IPS DF 6.9 (cell line): ENCODE results near the gene RTP3.

Source experiments
- DNase-seq: peaks from one replicate; pipeline ENCODE4 v3.0.0-alpha.2; 2013; ENCODE audit warnings: low read depth, low spot score
- H3K27ac ChIP-seq: one replicate; pipeline ENCODE4 v1.5.1; 2013; ENCODE audit warnings: low read length, control low read depth
- H3K27me3 ChIP-seq: 2 replicates; pipeline ENCODE4 v1.6.1; 2013; ENCODE audit warnings: mild to moderate bottlenecking, low read length; ENCODE audit not compliant: control insufficient read depth, insufficient read depth
- H3K36me3 ChIP-seq: 2 replicates; pipeline ENCODE4 v1.6.1; 2013; ENCODE audit warnings: low read length; ENCODE audit not compliant: control insufficient read depth, insufficient read depth
- H3K4me1 ChIP-seq: 2 replicates; pipeline ENCODE4 v1.6.1; 2013; ENCODE audit warnings: low read length; ENCODE audit not compliant: control insufficient read depth, insufficient read depth
- H3K4me3 ChIP-seq: 2 replicates; pipeline ENCODE4 v1.5.1; 2013; ENCODE audit warnings: mild to moderate bottlenecking, low read length
- H3K9me3 ChIP-seq: 2 replicates; pipeline ENCODE4 v1.6.1; 2013; ENCODE audit warnings: low read length, inconsistent platforms; ENCODE audit not compliant: control insufficient read depth, insufficient read depth
- WGBS: extraction: QIAGEN DNeasy Blood & Tissue Kit; methylation state at CpG from one replicate; pipeline ENCODE4 v1.1.7; 2013; ENCODE audit warnings: mixed read lengths, missing lambda C conversion rate; ENCODE audit not compliant: insufficient read length, insufficient coverage; 5-methylcytosine and 5-hydroxymethylcytosine counted together

The RTP3 gene

DNA sequence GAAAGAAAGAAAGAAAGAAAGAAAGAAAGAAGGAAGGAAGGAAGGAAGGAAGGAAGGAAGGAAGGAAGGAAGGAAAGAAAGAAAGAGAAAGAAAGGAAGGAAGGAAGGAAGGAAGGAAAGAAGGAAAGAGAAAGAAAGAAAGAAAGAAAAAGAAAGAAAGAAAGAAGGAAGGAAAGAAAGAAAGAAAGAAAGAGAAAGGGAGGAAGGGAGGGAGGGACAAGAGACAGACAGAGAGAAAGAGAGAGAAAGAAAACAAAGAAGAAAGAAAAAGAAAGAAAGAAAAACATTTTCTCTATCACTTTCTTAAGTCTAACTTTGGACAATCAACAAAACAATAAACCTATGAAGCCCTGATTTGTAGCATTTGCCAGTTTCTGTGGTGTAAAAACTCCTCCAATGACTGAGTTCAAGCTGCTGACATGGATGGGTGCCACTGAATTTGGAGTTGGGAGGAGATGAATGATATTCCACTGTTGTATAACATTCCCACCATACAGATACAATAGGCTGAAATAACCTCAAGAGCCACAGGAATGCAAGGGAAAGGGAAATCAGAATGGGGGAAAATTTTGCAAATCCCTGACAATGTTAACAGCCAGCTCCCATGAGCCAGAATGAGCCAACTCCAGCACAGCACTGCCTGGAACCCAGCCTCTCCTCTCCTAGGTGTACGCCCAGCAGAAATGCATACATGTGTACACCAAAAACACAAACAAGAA, 15.0 kb upstream of the RTP3 start:
- no peaks in the 10 kb centered on the region for H3K36me3 ChIP-seq
- H3K4me1 ChIP-seq: no peaks in the 10 kb centered on the region
- H3K27ac ChIP-seq: no peak overlapping the region
- DNase-seq: no peak
- no peaks in the 10 kb centered on the region for H3K27me3 ChIP-seq
- no peak overlapping the region for H3K4me3 ChIP-seq
- no peaks in the 10 kb centered on the region for H3K9me3 ChIP-seq
- WGBS: no CpG with 5 or more reads among the region's 1 CpG

DNA sequence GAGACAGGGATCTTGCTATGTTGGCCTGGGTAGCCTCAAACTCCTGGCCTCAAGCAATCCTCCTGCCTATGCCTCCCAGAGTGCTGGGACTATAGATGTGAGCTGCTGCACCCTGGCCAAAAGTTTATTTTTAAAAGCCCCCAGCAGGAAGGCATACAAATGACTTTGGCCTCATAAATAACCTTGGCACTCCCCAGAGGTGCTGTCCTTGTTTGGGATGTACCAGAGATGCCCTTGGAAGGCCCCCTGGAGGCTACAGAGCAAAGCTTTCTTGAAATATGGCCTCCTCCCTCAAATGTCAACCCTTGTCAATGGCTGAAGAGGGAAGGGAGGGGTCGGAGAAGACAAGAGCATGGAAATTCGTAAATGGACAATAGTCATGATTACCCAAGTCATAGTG, 14.0 kb upstream of the RTP3 start:
- no peaks in the 10 kb centered on the region for H3K36me3 ChIP-seq
- no CpG with 5 or more reads among the region's 2 CpGs for WGBS
- H3K4me3 ChIP-seq: no peak overlapping the region
- no peaks in the 10 kb centered on the region for H3K9me3 ChIP-seq
- H3K27me3 ChIP-seq: no peaks in the 10 kb centered on the region
- DNase-seq: no peak
- H3K4me1 ChIP-seq: no peaks in the 10 kb centered on the region
- no peak overlapping the region for H3K27ac ChIP-seq

DNA sequence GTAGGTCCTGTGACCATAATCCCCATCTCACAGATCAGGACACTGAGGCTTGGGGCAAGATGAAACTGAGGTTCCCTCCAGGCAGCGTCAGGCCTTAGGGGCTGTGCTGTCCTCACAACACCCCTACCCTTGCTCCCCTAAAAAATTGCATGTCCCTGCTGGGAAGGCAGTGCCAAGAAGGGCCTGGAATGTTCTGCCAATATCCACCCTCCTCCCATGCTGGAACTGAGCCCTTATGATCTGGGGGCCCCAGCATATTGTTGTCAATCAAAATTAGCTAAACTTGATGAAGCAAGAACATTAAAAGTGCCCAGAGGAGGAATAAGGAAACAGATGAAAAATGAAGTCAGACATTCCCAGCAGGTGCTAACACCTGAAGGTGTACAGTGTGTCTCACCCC, 13.4 kb upstream of the RTP3 start:
- no CpG with 5 or more reads among the region's 1 CpG for WGBS
- Histone ChIP-seq H3K36me3 (no peaks in the 10 kb centered on the region), H3K4me1 (peaks cover 4% of the 10 kb centered on the region), H3K27me3 (no peaks in the 10 kb centered on the region), H3K4me3 (no peak overlapping the region), H3K9me3 (no peaks in the 10 kb centered on the region), H3K27ac (no peak overlapping the region)
- DNase-seq: no peak

DNA sequence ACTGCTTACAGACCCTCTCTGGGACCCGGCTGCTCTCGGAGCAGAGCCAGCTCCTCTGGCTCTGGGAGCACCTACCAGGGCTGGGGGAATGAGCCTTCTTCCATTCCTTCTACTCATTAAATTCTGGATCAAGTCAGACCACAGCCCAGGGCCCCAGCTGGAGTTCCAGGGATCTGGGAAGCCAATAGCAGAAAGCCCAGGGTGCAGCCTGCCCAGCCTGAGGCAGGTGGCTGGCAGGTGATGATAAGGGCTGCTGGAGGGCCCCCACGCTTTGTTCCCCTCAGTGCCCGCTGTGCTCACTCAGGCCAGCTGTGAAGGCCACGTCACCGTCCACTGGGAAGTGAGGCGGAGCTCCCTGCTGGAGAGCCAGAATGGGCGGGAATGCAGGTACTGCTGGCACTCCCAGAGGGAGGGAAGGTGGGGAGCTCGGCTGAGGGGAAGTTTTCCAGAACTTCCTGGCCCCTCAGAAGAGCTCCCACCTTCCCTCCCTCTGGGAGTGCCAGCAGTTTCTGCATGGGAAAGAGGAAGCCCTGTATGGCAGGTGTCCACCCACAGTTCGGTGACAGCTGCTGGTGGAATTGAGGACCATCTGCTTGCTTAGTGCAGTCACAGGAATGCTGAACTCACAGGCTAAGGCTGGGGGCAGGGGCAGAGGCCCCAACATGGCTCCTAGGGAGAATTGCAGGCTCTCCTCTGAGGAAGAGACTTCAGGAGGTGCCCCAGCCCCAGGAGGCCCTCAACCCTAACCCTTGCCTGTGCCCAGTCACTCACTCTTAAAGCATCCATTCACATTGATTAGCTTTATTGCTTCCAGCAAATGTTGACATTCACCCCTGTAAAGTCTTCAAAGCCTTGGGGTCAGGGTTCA, 12.6 kb upstream of the RTP3 start:
- H3K4me1 ChIP-seq: peaks cover 6% of the 10 kb centered on the region
- no peaks in the 10 kb centered on the region for H3K27me3 ChIP-seq
- H3K36me3 ChIP-seq: no peaks in the 10 kb centered on the region
- no peak overlapping the region for H3K4me3 ChIP-seq
- no peaks in the 10 kb centered on the region for H3K9me3 ChIP-seq
- WGBS: no CpG with 5 or more reads among the region's 10 CpGs
- no peak for DNase-seq
- no peak overlapping the region for H3K27ac ChIP-seq

DNA sequence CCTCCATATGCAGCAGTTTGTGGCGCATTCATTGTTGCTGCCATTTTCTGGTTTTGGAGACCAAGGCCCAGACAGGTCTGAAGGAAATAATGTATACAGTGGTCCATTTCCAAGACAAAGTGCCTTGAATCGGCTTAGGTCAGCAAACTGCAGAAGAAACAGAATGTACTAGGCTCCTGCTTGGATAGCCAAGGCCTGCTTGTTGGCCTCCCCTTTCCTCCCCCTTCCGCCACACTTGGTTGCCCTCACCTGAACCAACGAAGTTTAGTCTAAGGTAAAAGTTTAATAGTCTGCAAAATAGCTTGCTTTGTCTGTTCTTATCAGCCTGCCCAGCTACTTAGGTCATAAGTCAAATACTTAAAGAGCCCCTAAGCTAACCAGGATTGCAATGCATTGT, 12.0 kb upstream of the RTP3 start:
- Histone ChIP-seq H3K36me3 (no peaks in the 10 kb centered on the region), H3K27ac (no peak overlapping the region), H3K4me3 (no peak overlapping the region), H3K27me3 (no peaks in the 10 kb centered on the region), H3K9me3 (no peaks in the 10 kb centered on the region), H3K4me1 (peaks cover 6% of the 10 kb centered on the region)
- DNase-seq: no peak
- no CpG with 5 or more reads among the region's 4 CpGs for WGBS

DNA sequence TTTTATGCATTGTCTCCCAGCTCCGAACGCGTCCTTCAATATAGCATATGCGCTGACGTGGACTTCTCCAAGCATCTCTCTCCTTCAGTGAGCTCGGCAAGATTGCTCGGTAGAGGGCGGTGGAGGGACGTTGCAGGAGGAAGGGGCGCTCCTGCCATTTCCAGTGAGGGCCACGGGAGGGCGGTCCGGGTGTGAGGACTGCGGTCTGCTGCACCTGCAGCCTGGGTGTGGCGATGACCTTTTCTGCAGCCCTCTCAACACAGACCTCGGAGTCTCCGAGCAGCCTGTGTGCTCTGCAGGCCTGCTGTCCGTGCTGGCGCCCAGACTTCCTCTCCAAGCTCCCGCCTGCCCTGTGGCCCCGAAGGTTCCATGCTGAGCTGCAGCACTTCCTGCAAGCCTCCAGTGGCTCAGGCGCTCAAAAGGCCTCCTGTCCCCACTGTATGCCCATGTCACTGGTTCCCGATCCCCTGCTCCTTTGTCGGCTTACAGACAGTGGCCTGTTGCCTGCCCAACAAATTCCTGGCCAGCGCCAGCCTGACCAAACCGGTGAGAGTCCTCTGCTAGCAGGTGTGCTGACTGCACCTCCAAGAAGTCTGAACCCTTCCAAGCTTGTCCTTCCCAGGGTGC, 8.9 kb upstream of the RTP3 start:
- Histone ChIP-seq H3K9me3 (no peaks in the 10 kb centered on the region), H3K4me3 (no peak overlapping the region), H3K4me1 (peaks cover 6% of the 10 kb centered on the region), H3K36me3 (no peaks in the 10 kb centered on the region), H3K27me3 (no peaks in the 10 kb centered on the region), H3K27ac (no peak overlapping the region)
- WGBS: no CpG with 5 or more reads among the region's 26 CpGs
- peak; percentile 93 for DNase-seq

DNA sequence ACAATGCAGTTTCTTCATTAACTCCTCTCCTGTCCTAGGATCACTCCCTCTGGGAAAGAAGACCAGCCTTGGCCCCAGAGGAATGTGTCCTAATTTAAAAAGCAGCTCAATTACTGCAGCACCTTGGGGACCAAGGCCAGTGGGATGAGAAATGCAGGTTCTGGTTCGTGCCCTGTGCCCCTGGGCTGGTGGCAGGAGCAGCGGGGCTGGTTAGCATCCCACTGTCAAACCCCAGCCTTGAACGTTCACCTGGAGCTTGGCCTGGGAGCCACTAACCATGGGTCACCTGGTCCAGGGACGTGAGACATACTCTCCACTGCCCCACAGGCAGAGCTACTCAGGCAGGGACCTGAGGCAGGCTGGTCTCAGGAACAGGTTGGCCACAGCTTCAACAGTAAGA, 8.4 kb upstream of the RTP3 start:
- WGBS: no CpG with 5 or more reads among the region's 4 CpGs
- DNase-seq: no peak
- Histone ChIP-seq H3K4me3 (no peak overlapping the region), H3K36me3 (no peaks in the 10 kb centered on the region), H3K27me3 (no peaks in the 10 kb centered on the region), H3K27ac (no peak overlapping the region), H3K9me3 (no peaks in the 10 kb centered on the region), H3K4me1 (peaks cover 6% of the 10 kb centered on the region)

DNA sequence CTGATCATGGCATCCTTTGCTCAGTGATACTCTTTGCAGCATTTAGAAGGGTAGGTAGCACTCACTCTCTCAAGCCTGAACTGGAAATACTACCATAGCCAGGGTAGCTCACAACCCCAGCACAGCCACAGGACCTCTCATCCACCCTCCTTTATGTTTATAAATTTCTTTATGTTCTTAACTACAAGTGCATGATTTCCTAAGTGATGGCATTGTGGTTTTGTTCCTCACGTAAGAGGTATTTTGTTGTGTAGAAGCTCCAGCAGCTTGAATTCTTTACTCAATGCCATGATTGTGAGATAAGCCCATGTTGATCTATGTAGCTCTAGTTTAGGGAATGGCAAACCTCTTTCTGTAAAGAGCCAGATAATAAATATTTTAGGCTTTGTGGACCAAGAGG, 7.9 kb upstream of the RTP3 start:
- H3K27me3 ChIP-seq: no peaks in the 10 kb centered on the region
- no peaks in the 10 kb centered on the region for H3K36me3 ChIP-seq
- no CpG with 5 or more reads among the region's 1 CpG for WGBS
- no peaks in the 10 kb centered on the region for H3K9me3 ChIP-seq
- peaks cover 6% of the 10 kb centered on the region for H3K4me1 ChIP-seq
- H3K27ac ChIP-seq: no peak overlapping the region
- no peak for DNase-seq
- H3K4me3 ChIP-seq: no peak overlapping the region

DNA sequence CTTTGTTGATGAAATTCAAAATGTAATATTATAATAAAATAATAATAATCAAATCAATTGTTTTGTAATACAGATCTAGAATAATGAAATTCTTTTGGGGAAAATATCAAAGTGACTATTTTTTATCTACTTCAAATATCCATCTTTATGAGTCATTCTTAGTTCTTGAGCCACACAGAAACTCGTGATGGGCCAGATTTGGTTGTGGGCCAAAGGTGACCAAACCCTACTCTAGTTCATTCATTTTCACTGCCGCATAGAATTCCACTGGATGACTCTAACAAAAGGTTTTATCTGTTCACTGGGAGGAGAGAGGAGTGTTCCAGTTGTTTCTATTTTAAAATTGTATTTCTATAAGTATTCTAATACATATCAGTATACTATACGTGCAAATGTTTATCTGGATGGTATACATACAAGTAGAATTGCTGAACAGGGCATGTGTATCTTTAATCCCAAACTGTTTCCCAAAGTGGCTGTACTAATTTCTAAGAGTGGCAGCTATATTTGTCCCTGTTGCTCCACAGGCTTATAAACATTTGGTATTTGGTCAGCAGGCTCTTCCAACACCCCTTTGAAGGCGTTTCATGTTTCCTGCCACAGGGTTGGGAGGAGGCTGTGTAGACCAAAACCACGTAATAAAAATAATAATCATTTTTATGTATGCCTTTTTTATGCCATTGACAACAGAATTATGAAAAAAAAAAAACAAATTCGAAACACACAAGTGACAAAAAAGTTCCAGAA, 7.3 kb upstream of the RTP3 start:
- no peak for DNase-seq
- WGBS: no CpG with 5 or more reads among the region's 6 CpGs
- H3K27ac ChIP-seq: no peak overlapping the region

More for the DNA sequence above, 7.3 kb upstream of the RTP3 start:
- Histone ChIP-seq H3K9me3 (no peaks in the 10 kb centered on the region), H3K4me3 (no peak overlapping the region), H3K27me3 (no peaks in the 10 kb centered on the region), H3K36me3 (no peaks in the 10 kb centered on the region), H3K4me1 (peaks cover 6% of the 10 kb centered on the region)
